T-helper 1 cell treated with Interleukin-12 subunit alpha and Interleukin-12 subunit beta and Interleukin-4 antibody, amounts not matched to agents 30 μg/mL and 1 μg/mL, for 36 hours (primary cell): ENCODE measurements around the gene TUBA1C.

Source experiments
- H3K27ac Mint-ChIP-seq: one replicate; pipeline ENCODE4 v1.8.0; 2021; ENCODE audit warnings: mild to moderate bottlenecking, mixed read lengths
- H3K27me3 Mint-ChIP-seq: one replicate; pipeline ENCODE4 v1.8.0; 2021; ENCODE audit warnings: low read depth, mixed read lengths
- H3K36me3 Mint-ChIP-seq: one replicate; pipeline ENCODE4 v1.8.0; 2021; ENCODE audit warnings: low read depth, mixed read lengths
- H3K4me1 Mint-ChIP-seq: one replicate; pipeline ENCODE4 v1.8.0; 2021; ENCODE audit warnings: low read depth, mixed read lengths
- H3K4me3 Mint-ChIP-seq: one replicate; pipeline ENCODE4 v1.8.0; 2021; ENCODE audit warnings: mild to moderate bottlenecking, moderate library complexity, mixed read lengths
- H3K9me3 Mint-ChIP-seq: one replicate; pipeline ENCODE4 v1.8.0; 2021; ENCODE audit warnings: mixed read lengths

TUBA1C gene

DNA sequence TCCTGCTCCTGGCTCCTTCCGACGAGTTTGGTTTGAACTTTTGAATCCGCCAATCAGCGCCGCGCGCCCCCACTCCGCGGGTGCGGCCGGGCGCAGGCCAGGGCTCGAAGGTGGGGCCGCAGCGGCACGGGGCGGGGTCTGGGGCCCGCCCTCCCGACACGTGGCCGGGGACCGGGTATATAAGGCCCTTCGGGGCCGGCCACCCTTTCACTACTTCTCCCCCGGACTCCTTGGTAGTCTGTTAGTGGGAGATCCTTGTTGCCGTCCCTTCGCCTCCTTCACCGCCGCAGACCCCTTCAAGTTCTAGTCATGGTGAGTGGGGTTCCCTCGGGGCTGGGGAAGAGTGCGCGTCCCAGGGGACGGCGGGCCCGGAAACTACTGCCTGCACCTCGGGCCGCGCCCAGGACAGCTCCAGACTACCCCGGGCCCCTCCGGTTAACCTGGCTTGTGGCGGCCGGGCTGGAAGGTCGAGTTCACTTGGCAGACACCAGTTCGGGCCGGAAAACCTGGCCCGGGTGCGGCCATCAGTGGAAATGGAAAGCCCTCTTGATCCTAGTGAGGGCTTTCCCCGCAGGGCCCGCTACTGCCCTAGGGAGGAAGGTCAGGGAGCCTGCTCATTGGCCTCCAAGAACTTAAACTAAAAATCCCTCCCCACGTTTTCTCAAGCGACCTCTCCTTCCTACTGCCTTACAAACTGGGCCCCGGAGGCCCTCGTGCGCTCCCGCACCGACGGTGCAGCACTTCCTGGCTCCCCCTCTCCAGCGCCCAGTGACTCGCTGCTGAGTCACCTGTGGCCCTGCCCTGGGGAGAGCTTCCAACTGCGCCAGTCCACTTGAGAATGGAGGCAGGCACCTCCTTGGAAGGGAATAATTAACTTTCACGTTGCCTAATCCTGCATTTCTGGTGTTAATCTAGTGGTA lies at the start of gene TUBA1C:
Gene TUBA1C (plus strand): TSS at position 210 of the 920 bp plus-strand sequence. CDS start 100 bp downstream, at position 310.
- peak within 1 kb of the TSS; percentile 94 for H3K27ac Mint-ChIP-seq
- H3K4me3 Mint-ChIP-seq: peak within 1 kb of the TSS; percentile 92
- H3K4me1 Mint-ChIP-seq: peaks cover 30% of the 10 kb centered on the region
- no peaks in the 10 kb centered on the region for H3K27me3 Mint-ChIP-seq
- H3K9me3 Mint-ChIP-seq: no peaks in the 10 kb centered on the region
- peaks cover 21% of the 10 kb centered on the region for H3K36me3 Mint-ChIP-seq

DNA sequence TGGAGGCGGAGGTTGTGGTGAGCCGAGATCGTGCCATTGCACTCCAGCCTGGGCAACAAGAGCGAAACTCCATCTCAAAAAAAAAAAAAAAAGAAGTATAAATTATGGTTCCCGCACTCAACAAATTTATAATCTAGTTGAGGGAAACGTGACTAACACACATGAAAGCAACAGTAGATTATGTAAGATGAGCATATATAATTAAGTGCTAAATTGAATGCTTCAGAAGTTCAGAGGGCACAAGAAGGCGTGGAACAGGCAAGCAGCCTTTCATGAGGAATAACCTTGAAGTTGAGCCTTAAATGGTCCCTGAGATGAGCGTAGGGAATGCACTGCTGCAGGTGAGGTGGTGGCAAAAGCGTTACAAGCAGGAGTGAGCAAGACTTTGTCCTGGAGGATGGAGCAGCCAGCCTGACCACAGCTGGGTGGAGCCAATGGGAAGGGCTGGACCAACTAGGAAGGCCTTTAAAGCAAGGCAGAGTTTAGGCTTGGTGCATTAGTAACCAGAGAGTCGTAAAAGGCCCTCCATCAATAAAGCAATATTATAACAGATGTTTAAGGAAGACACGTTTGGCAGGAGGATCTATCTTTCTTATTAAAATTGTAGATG lies 45.4 kb upstream of the TUBA1C start:
- Mint-ChIP-seq H3K4me1 (no peaks in the 10 kb centered on the region), H3K9me3 (no peaks in the 10 kb centered on the region), H3K27me3 (peaks cover 8% of the 10 kb centered on the region), H3K36me3 (no peaks in the 10 kb centered on the region), H3K4me3 (no peak overlapping the region), H3K27ac (no peak overlapping the region)

DNA sequence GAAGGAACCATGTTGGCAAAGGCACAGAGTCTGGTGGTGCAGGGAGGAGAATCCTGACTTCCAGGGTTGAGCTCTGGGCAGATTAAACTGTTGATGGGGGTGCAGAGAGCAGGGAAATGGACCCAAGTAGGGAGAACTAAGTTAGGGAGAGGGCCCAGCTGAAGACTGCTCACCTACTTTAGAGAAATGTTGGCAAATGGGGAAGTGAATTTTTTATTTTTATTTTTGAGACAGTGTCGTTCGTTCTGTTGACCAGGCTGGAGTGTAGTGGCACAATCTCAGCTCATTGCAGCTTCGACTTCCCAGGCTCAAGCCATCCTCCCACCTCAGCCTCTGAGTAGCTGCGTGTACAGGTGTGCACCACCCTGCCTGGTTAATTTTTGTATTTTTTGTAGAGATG lies 43.9 kb upstream of the TUBA1C start:
- Mint-ChIP-seq H3K4me3 (no peak overlapping the region), H3K4me1 (no peaks in the 10 kb centered on the region), H3K27ac (no peak overlapping the region), H3K36me3 (no peaks in the 10 kb centered on the region), H3K9me3 (no peaks in the 10 kb centered on the region), H3K27me3 (peaks cover under 1% of the 10 kb centered on the region)

DNA sequence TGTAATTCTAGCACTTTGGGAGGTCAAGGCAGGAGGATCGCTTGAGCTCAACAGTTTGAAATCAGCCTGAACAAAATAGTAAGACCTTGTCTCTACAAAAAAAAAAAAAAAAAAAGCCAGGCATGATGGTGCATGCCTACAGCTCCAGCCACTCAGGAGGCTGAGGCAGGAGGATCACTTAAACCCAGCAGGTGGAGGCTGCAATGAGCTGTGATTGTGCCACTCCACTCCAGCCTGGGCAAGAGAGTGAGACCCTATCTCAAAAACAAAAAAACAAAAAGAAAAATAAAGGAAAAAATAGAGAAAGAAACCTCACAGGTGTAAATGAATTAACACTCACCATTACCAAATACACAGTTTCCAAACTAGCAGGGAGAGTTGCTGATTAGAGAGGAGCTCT lies 41.8 kb upstream of the TUBA1C start:
- Mint-ChIP-seq H3K9me3 (no peaks in the 10 kb centered on the region), H3K4me1 (no peaks in the 10 kb centered on the region), H3K27me3 (no peaks in the 10 kb centered on the region), H3K4me3 (no peak overlapping the region), H3K27ac (no peak overlapping the region), H3K36me3 (no peaks in the 10 kb centered on the region)

DNA sequence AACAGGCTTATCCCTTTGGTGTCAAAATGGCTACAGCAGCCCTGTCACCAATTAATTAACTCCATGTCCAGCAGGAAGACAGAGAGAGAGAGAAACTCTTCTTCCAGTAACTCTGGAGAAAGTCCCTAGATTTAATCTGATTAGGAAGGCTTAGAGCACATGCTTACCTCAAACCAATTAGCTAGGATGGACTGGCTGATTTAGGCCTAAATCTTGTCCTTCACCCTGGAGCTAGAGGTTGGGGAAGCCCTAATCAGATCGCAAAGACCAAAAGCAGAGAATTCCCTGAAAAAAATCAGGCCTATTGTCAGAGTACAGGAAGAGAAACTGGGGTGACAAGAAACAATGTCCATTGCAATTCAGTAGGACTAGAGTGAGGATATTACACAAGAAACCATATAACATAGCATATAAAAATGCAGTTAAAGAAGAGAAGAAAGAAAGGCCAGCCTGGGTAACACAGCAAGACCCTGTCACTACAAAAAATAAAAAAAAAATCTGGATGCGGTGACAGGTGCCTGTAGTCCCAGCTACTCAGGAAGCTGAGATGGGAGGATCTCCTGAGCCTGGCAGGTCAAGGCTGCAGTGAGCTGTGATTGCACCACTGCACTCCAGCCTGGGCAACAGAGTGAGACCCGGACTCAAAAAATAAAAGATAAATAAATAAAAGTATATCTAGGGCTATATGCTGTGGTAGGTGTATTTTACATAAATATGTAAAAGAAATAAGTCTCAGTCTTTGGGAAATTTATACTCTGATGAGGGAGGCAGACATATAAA lies 41.1 kb upstream of the TUBA1C start:
- Mint-ChIP-seq H3K9me3 (no peaks in the 10 kb centered on the region), H3K36me3 (no peaks in the 10 kb centered on the region), H3K27ac (no peak overlapping the region)

DNA sequence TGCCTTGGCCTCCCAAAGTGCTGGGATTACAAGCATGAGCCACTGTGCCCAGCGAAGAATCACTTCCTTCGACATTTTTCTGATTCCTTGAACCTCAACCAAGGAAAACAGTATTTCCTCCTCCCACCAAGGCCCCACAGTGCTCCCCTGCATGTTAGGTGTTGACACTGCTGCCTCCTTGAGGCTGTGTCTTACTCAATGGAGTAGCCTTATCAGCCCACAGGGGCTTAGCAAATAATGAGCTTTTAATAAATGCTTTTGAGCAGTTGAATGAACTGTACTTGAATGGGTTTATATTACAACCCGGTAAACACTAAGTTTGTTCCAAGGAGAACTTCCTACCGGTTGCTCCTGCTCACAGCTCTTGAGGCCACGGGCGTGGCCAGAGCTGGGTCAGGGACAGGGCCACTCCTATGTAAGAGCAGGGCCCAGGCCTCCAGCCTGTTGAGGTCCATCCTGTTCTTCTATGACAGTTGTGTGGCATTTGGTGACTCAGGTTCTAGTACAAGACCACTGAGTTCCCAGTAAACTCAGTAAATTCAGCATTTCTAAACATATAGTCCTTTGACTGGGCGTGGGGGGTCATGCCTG lies 39.2 kb upstream of the TUBA1C start:
- Mint-ChIP-seq H3K9me3 (no peaks in the 10 kb centered on the region), H3K27me3 (no peaks in the 10 kb centered on the region), H3K27ac (no peak overlapping the region), H3K4me1 (no peaks in the 10 kb centered on the region), H3K36me3 (no peaks in the 10 kb centered on the region), H3K4me3 (no peak overlapping the region)

More for the DNA sequence above, 41.1 kb upstream of the TUBA1C start:
- no peak overlapping the region for H3K4me3 Mint-ChIP-seq
- H3K27me3 Mint-ChIP-seq: no peaks in the 10 kb centered on the region
- no peaks in the 10 kb centered on the region for H3K4me1 Mint-ChIP-seq

DNA sequence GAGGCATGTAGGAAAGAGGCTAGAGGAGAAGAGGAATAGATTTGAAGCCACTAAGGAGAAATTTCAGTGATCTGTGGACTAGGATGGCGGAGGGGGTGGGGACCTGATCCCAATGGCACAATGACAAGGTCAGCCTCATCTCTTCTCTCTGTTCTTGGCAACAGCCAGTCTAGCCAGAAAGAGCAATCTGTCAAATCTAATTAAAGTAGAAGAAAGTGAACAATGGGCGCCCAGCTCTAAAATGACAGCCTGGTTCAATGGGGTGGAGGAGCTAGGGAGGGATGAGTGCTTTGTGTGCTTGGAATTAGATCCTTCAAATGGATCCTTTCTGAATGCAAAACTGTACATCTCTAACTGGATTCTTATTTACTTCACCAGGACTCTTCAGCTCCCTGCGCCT lies 37.2 kb upstream of the TUBA1C start:
- H3K27me3 Mint-ChIP-seq: peaks cover 5% of the 10 kb centered on the region
- H3K9me3 Mint-ChIP-seq: no peaks in the 10 kb centered on the region
- no peaks in the 10 kb centered on the region for H3K4me1 Mint-ChIP-seq
- H3K4me3 Mint-ChIP-seq: no peak overlapping the region
- H3K27ac Mint-ChIP-seq: no peak overlapping the region
- H3K36me3 Mint-ChIP-seq: no peaks in the 10 kb centered on the region

DNA sequence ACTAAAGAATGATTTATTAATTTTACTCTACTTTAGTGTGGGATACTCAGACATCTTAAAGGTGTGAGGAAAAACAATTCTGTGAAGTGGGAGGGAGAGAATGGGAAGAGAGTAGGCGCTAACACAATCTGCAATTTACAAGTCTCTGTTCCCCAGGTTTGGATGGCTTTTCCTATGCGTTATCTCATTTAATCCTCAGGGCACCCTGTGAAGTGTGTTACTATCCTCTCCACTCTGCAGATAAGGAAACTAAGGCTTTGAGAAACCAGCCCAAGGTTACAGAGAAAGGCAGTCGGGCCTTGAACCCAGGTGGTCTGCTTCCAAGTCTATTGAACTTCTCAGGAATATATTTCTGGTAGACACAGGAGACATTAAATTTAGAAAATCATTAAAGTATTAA lies 36.2 kb upstream of the TUBA1C start:
- Mint-ChIP-seq H3K27me3 (peaks cover 5% of the 10 kb centered on the region), H3K4me3 (no peak overlapping the region), H3K27ac (no peak overlapping the region), H3K36me3 (no peaks in the 10 kb centered on the region), H3K9me3 (no peaks in the 10 kb centered on the region), H3K4me1 (peaks cover 4% of the 10 kb centered on the region)

DNA sequence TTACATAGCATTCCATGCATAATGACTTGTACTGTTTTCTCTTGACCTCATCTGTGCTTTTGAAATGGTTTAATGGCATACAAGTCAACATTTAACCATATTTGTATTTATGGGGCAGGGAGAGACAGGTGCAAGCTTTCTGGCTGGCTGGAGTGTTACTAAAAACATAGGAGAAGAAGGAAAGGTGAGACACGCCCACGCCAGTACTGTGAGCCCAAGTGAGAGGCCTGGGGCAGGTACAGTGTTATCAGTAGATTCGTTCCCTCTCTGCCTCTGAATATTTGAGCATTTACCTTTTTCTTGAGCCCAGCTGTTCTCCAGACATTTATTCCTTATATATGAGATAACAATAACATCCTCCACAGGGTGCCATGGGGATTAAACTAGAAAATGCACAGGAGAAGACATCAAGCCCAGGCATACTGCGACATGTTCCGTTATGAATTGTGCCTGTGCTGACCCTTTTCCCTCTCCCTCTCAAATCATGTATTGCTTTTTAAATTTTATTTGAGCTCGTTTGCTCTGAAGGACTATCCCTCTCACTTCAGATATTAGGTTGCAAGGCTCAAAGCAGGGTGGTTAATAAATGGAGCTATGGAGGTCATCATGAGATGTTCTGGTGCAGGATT lies 34.6 kb upstream of the TUBA1C start:
- Mint-ChIP-seq H3K9me3 (no peaks in the 10 kb centered on the region), H3K4me1 (peaks cover 9% of the 10 kb centered on the region), H3K36me3 (no peaks in the 10 kb centered on the region), H3K27me3 (peaks cover 5% of the 10 kb centered on the region), H3K4me3 (no peak overlapping the region), H3K27ac (no peak overlapping the region)

DNA sequence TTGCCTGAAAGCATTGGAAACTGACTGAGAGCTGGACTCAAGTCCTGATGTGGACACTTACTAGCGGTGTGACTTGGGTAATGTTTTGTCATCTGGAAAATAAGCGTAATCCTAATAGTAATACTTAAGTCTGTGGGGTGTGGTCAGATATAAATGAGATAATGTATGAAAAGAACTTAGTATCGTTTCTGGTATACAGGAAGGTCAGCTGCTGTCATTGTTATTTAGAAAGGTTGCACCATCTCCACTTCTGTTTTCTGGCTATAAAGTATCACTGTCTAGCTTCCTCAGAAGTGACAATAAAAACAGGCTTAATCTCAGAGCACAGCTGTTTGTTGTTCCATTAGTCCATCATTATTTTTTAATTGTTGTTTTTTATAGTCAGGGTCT lies 34.1 kb upstream of the TUBA1C start:
- Mint-ChIP-seq H3K27me3 (peaks cover 5% of the 10 kb centered on the region), H3K27ac (no peak overlapping the region), H3K4me1 (peaks cover 9% of the 10 kb centered on the region), H3K9me3 (no peaks in the 10 kb centered on the region), H3K4me3 (no peak overlapping the region), H3K36me3 (no peaks in the 10 kb centered on the region)

DNA sequence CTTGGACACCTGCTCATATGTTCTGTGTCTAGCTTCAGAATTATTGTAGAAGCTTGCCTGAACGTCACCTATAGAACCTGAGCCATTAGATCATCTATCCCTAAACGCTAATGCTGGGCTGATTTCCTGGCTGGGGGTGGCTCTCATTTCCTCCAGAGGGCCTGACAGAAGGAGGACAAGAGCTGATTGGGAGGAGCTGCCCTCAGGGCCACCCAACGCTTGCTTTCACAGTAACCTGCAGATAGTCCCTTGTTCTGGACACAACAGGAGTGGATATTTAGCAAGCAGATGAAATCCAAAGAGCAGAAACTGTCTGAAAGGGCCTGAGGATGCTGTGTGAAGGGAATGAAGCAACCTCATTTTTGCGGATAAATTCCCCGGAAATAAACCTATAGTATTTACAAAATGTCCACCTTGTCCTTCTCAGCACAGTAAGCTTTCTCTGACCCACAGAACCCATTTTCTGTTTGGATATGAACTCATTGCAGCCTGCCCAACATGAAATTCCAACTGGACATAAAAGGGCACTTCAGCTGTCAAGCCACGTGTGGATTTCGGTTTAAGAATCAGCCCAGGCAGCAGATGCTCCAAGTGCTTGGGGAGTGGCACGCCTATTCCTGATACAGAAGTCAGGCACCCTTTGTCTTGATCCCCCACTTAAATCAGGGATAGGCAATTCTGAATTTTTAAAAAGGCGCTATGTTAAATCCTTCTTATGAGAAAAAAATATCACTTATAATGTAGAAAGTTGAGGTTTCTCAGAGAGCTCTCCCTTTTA lies 32.8 kb upstream of the TUBA1C start:
- Mint-ChIP-seq H3K4me1 (peaks cover 13% of the 10 kb centered on the region), H3K27ac (no peak overlapping the region), H3K9me3 (no peaks in the 10 kb centered on the region), H3K36me3 (no peaks in the 10 kb centered on the region), H3K4me3 (no peak overlapping the region), H3K27me3 (peaks cover 5% of the 10 kb centered on the region)

DNA sequence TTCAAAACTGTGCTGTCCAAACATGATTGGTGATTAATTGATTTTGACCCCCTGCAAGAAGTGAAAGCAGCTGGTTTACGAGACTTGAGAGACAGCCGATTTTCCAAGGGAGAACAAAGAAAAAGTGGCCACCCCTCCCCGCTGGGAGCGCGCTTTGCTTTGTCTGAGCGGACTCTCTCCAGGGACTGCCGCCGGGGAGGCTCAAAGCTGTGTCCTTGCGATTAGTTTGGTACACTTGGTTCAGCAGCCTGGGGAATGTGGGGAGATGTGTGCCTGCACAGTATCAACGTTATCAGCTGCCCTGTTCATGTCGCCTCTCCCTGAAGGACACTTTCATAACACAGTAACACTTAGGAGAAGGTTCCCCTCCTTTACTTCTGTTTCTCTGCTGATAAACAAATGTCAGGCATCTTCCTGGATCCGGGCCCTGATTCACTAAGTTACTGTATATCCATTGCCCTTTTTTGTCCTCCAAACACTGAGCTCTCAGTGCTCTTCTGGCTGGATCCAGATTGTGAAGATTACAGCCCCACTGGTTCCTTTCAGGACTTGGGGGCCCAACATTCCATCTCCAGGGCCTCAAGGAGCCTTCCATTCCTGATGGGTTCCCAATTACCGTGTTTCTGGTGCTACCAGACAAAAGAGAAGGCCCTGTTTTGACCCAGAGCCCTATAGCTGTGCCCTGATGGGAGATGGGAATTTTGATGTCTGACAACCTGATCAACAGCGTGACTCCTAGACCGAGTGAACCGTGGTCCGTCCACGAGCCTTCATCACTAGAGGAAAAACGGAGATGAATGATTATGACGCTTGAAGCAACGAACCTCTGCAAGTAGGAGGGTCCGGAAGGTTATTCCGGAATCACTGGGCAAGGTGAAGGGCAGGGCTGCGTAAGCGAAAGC lies 31.7 kb upstream of the TUBA1C start:
- Mint-ChIP-seq H3K4me3 (peak overlapping the region; percentile 45), H3K27me3 (peaks cover 5% of the 10 kb centered on the region), H3K9me3 (no peaks in the 10 kb centered on the region), H3K4me1 (peaks cover 13% of the 10 kb centered on the region), H3K27ac (peak overlapping the region; percentile 73), H3K36me3 (no peaks in the 10 kb centered on the region)
